Activated CD4-positive, alpha-beta T cell treated with anti-CD3 and anti-CD28 coated beads, Interleukin-2, amount 10 ng/mL, durations not matched to agents 7 days and 5 days (primary cell): ENCODE data around the gene SLC16A10. TPM values are rescaled to one million over a fixed set of nuclear protein-coding genes. Genes with fewer than 3 reads are reported as not detected.
A peak's percentile ranks its signal among the peaks of the same experiment; 100 is the strongest.

Source experiments
- CTCF ChIA-PET: fragments of 350-600 bp; sonication (Branson Sonifier 250); formaldehyde crosslinking; loops from one replicate; lab custom pipeline; 2021; ENCODE audit warnings: antibody characterized with exemption; lab: Charles Lee
- POLR2A ChIA-PET: fragments of 350-600 bp; sonication (Branson Sonifier 250); formaldehyde crosslinking; loops from one replicate; lab custom pipeline; 2021; ENCODE audit warnings: antibody characterized with exemption; lab: Charles Lee
- DNase-seq: peaks from one replicate; pipeline ENCODE4 v3.0.0-alpha.2; 2020
- H3K27ac Mint-ChIP-seq: one replicate; pipeline ENCODE4 v1.8.0; 2021; ENCODE audit warnings: mild to moderate bottlenecking, moderate library complexity, mixed read lengths
- H3K27me3 Mint-ChIP-seq: one replicate; pipeline ENCODE4 v1.8.0; 2021; ENCODE audit warnings: mixed read lengths
- H3K36me3 Mint-ChIP-seq: one replicate; pipeline ENCODE4 v1.8.0; 2021; ENCODE audit warnings: low read depth, mixed read lengths
- H3K4me1 Mint-ChIP-seq: one replicate; pipeline ENCODE4 v1.8.0; 2021; ENCODE audit warnings: mixed read lengths
- H3K4me3 Mint-ChIP-seq: one replicate; pipeline ENCODE4 v1.8.0; 2021; ENCODE audit warnings: mild to moderate bottlenecking, moderate library complexity, mixed read lengths
- H3K9me3 Mint-ChIP-seq: one replicate; pipeline ENCODE4 v1.8.0; 2021; ENCODE audit warnings: mixed read lengths
- total RNA-seq, 2 experiments: library from RNA; stranded (reverse); gene quantifications; one replicate each; pipeline ENCODE4 v1.2.3, GENCODE V29; 2021

SLC16A10 gene
- total RNA-seq, 2 experiments from 2014 or later: 3.2 TPM

DNA sequence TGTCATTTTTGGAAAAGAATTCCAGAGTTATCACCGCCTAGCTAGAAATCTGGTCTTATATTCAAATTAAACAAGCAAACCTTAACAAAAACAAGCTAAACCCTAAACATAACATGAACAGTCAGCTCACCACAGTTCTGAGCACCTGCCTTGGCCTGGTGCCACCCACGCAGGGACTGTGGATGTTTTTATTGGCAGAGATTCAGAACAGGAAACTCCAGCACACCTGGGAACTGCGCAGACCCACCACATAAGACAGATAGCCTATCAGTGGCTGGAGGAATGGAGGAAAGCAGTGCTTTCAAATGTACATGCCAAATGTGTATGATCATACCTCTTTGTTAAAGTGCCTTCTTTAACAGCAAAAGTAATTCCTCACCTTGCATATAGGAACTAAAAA lies 8.9 kb downstream of the SLC16A10 start:
- Mint-ChIP-seq H3K4me1 (peaks cover 7% of the 10 kb centered on the region), H3K27me3 (no peaks in the 10 kb centered on the region), H3K27ac (no peak overlapping the region), H3K36me3 (peaks cover 3% of the 10 kb centered on the region), H3K9me3 (peaks cover 3% of the 10 kb centered on the region), H3K4me3 (no peak overlapping the region)
- CTCF ChIA-PET: no interaction called here
- no peak for DNase-seq
- POLR2A ChIA-PET: no interaction called here

DNA sequence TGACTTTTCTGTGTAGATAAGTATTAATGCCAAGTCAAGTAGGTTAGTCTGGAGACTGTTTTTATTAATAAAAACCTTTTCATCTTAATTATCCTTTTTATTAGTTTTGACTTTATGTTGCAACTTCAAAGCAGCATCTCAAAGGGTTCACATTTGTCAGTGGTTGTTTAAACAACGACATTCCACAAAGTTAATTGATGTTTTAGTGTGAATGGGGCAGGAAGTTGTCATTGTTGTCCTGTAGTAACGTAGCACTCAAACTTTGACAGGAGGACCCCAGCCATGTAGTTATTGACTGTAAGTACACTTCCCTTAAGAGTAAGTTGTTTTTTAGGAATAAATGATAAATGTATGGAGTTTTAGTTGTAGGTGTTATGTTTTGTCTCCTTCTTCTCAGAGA lies 11.3 kb downstream of the SLC16A10 start:
- Mint-ChIP-seq H3K4me1 (peaks cover 7% of the 10 kb centered on the region), H3K4me3 (no peak overlapping the region), H3K36me3 (peaks cover 3% of the 10 kb centered on the region), H3K27me3 (no peaks in the 10 kb centered on the region), H3K9me3 (peaks cover 3% of the 10 kb centered on the region), H3K27ac (no peak overlapping the region)
- ChIA-PET CTCF (no interaction called here), POLR2A (no interaction called here)
- no peak for DNase-seq

DNA sequence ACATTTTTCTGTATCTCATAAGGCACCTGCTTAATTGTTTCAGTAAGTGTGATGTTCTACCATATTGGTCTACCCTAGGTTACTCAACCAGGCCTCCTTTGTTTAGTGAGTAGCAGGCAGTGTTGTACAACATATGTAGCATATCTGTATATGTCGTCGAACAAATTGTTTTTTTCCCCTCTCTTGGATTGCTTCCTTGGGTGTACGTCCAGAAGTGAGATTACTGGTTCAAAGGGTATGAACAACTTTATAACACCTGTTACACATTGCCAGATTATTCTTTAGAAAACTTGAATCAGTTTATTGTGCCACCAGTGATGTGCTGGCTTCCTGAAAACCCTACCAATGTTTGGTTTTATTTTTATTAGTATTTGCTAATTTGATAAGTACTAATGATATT lies 14.7 kb downstream of the SLC16A10 start:
- Mint-ChIP-seq H3K27ac (no peak overlapping the region), H3K9me3 (peaks cover 6% of the 10 kb centered on the region), H3K4me1 (peaks cover 2% of the 10 kb centered on the region), H3K4me3 (no peak overlapping the region), H3K27me3 (no peaks in the 10 kb centered on the region), H3K36me3 (peaks cover 7% of the 10 kb centered on the region)
- DNase-seq: no peak
- ChIA-PET CTCF (no interaction called here), POLR2A (no interaction called here)

DNA sequence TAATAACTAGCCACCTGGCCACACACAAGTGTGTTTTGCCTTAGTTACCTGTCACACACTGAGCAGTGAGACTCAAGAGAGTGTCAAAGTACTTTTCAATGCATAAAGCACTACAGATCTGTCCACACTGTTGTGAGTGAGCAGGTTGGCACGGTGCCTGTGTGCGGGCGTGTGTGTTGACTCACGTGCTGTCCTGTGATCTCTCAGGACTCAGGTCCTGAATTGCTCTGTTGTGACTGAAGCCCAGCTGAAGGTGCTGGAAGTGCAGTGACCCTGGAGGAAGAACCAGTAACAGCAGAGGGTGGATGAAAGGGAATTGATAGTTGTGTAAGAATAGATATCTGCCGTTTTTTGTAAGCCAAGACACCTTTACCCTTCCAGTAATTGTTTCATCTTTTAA lies 18.3 kb downstream of the SLC16A10 start:
- Mint-ChIP-seq H3K4me3 (no peak overlapping the region), H3K27ac (no peak overlapping the region), H3K27me3 (no peaks in the 10 kb centered on the region), H3K36me3 (peaks cover 12% of the 10 kb centered on the region), H3K4me1 (peaks cover 2% of the 10 kb centered on the region), H3K9me3 (peaks cover 15% of the 10 kb centered on the region)
- no peak for DNase-seq
- ChIA-PET POLR2A (no interaction called here), CTCF (no interaction called here)

DNA sequence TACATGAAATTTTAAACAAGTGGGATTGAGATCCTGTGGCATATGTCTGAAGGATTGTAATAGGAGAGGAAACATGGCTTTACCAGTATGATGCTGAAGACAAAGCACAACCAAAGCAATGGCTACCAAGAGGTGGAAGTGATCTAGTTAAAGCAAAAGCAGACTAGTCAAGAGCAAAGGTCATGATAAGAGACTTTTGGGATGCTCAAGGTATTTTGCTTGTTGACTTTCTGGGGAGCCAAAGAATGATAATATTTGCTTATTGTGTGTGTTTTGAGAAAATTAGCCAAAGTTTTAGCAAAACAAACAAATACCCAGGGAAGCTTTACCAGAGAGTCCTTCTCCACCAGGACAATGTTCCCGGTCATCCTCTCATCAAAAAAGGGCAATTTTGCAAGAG lies 20.3 kb downstream of the SLC16A10 start:
- no peaks in the 10 kb centered on the region for H3K27me3 Mint-ChIP-seq
- H3K36me3 Mint-ChIP-seq: peaks cover 12% of the 10 kb centered on the region
- no peak for DNase-seq
- ChIA-PET CTCF (interaction anchor here (0.6 kb wide), 1 partner anchor 192 kb away, joined by 3 read pairs; no protein-coding TSS in a partner anchor), POLR2A (no interaction called here)
- H3K4me1 Mint-ChIP-seq: peaks cover 2% of the 10 kb centered on the region
- no peak overlapping the region for H3K4me3 Mint-ChIP-seq
- peaks cover 15% of the 10 kb centered on the region for H3K9me3 Mint-ChIP-seq
- no peak overlapping the region for H3K27ac Mint-ChIP-seq

DNA sequence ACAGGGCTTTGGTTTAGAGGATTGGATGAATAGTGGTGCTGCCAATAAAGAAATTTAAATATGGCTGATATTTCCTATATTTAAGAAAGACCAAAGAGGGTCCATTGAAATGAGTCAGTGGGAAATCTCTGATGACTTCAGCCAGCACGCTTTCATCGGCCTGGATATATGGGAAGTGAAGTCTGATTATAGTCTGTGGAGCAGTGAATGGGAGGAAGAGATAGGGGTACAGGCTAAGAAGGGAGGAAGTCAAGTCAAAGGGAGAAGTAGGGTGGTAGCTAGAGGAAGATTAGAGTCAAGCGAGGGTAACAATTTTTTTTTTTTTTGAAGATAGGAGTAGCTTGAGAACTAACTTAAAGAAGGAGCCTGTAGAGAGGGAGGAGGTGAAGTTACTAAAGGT lies 22.7 kb downstream of the SLC16A10 start:
- Mint-ChIP-seq H3K4me3 (no peak overlapping the region), H3K36me3 (peaks cover 12% of the 10 kb centered on the region), H3K27me3 (no peaks in the 10 kb centered on the region), H3K4me1 (peaks cover 15% of the 10 kb centered on the region), H3K9me3 (peaks cover 15% of the 10 kb centered on the region), H3K27ac (no peak overlapping the region)
- DNase-seq: no peak
- POLR2A ChIA-PET: interaction anchor here (0.6 kb wide), 1 partner anchor 290 kb away, joined by 4 read pairs; no protein-coding TSS in a partner anchor
- CTCF ChIA-PET: interaction anchor here (1.0 kb wide), 1 partner anchor 149 kb away, joined by 3 read pairs; a partner anchor contains a TSS

DNA sequence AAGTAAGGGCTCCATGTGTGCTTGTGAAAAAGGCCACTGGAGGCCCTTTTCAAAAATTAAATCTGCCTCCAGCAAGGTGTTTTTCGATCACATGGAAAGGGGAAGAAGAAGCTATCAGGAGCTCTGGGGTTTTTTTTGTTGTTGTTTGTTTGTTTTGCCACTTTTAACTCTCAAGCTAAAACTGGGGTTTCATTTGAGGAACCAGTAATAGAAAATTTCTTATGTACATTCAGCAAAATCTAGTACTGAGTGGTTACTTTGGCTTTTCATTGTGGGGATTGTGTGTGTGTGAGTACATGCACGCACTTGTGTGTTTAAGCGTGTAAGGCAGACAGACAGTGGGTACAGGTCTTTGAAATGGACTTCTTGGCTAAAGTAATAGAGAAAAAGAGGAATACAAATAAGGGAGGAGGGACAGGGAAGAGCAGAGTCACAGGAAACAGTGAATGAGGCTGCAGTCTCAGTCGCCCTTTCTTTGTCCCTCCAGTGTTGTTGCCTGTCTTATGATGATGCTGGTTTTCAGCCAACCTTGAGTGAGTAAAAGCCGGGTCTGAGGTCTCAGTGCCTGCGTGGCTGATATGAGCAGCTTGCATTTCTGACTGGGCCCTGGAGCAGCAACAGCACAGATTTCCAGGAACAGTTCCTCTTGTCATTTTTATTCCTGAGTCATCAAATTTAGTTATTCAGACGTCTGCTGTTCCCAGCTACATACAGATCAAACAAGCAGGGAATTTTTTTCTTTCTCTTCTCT lies 26.2 kb downstream of the SLC16A10 start:
- peak overlapping the region; percentile 62 for H3K27ac Mint-ChIP-seq

DNA sequence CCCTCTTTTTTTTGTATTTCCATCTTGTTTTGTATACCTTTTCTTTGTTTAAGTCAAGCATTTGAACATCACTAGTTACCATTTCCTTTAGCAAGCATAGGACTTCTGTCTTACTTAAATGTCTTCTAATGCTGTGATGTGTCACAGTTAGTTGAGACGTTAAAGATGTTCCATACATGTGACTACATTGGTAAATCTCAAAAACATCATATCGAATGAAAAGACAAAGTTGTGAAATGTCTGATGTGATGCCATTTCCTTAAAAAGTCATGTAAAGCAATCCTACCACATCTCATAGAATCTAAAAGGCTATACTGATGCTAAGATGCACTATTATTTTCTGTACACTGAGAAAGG lies 26.8 kb downstream of the SLC16A10 start:
- CTCF ChIA-PET: no interaction called here
- Mint-ChIP-seq H3K9me3 (peaks cover 2% of the 10 kb centered on the region), H3K27ac (peak overlapping the region; percentile 62), H3K4me3 (no peak overlapping the region), H3K4me1 (peaks cover 13% of the 10 kb centered on the region), H3K27me3 (no peaks in the 10 kb centered on the region), H3K36me3 (no peaks in the 10 kb centered on the region)
- DNase-seq: no peak
- POLR2A ChIA-PET: no interaction called here

More for the DNA sequence above, 26.2 kb downstream of the SLC16A10 start:
- Mint-ChIP-seq H3K4me1 (peaks cover 13% of the 10 kb centered on the region), H3K9me3 (peaks cover 2% of the 10 kb centered on the region), H3K36me3 (no peaks in the 10 kb centered on the region), H3K27me3 (no peaks in the 10 kb centered on the region), H3K4me3 (no peak overlapping the region)
- no peak for DNase-seq
- ChIA-PET POLR2A (no interaction called here), CTCF (interaction anchor here (1.5 kb wide), 1 partner anchor 16 kb away, joined by 3 read pairs; no protein-coding TSS in a partner anchor)

DNA sequence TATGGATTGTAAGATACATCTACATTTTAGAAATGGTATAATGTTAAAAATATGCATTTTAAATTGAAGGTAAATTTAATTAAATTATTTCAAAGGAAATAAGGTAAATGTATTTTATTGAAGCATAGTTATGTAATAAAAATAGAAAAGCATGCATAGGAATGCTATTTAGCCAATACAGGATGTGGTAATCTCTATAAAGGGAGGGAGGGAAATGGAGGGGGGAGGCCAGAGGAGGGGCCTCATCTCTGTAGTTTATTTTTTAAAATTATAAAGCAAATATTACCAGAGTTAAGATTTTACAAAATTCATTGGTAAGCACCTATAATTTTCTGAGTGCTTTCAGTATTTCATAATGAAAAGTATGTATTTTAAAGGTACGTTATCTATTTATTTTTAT lies 27.2 kb downstream of the SLC16A10 start:
- H3K27me3 Mint-ChIP-seq: no peaks in the 10 kb centered on the region
- no peaks in the 10 kb centered on the region for H3K9me3 Mint-ChIP-seq
- no peak for DNase-seq
- H3K27ac Mint-ChIP-seq: no peak overlapping the region
- ChIA-PET CTCF (no interaction called here), POLR2A (no interaction called here)
- H3K36me3 Mint-ChIP-seq: no peaks in the 10 kb centered on the region
- no peak overlapping the region for H3K4me3 Mint-ChIP-seq
- H3K4me1 Mint-ChIP-seq: peaks cover 13% of the 10 kb centered on the region

DNA sequence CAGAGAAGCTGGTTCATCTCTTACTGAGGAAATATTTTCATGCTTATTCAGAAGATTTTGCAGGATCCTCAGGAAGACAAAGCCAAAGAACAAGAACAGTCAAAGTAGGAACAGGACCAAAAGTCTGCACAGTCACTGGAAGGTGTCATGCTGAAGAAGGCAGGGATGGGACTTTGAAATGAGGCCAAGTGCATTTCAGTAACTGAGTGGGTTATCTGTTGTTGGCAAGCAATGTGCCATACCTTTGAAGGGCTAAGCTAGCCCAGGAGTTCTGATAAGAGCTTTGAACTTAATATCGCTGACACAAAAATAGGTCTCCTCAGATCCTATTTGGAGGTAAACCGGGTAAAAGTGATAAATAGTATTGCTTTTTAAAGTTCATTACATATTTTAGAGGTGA lies 31.5 kb downstream of the SLC16A10 start:
- H3K4me3 Mint-ChIP-seq: no peak overlapping the region
- ChIA-PET CTCF (interaction anchor here (1.0 kb wide), 1 partner anchor 82 kb away, joined by 3 read pairs; no protein-coding TSS in a partner anchor), POLR2A (no interaction called here)
- DNase-seq: no peak
- H3K9me3 Mint-ChIP-seq: no peaks in the 10 kb centered on the region
- no peaks in the 10 kb centered on the region for H3K27me3 Mint-ChIP-seq
- peaks cover 20% of the 10 kb centered on the region for H3K4me1 Mint-ChIP-seq
- no peaks in the 10 kb centered on the region for H3K36me3 Mint-ChIP-seq
- H3K27ac Mint-ChIP-seq: no peak overlapping the region

DNA sequence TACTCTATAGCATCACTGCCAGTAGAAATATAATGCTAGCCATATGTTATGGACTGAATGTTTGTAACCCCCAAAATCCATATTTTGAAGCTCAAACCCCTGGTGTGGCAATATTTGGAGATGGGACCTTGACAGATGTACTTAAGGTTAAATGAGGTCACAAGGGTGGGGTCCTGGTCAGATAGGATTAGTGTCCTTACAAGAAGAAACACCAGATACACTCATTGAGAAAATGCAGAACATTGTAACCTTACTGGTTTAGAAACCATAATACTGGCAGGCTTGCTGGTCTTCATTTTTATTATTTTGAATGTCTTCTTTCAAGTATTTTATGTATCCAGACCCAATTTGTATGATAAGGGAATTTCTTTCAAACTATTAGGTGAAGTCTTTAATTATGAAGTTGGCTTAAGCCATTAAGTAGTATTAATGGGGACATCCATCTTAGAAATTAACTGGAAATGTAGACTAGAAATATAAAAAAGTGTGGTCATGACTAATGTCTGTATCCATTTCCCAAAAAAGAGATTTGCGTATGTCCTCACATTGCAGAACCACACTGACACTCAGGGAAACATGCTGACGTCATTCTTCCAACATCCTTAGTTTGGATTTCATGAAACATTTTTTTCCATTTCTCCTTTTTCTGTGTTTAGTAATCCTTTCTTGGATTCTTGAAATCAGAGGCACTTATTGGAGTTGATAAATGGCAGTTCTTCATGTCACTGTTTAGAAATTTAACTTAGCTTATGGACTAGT lies 32.4 kb downstream of the SLC16A10 start:
- H3K27ac Mint-ChIP-seq: no peak overlapping the region
- no peaks in the 10 kb centered on the region for H3K9me3 Mint-ChIP-seq
- H3K27me3 Mint-ChIP-seq: no peaks in the 10 kb centered on the region
- no peak overlapping the region for H3K4me3 Mint-ChIP-seq
- H3K36me3 Mint-ChIP-seq: no peaks in the 10 kb centered on the region
- peaks cover 15% of the 10 kb centered on the region for H3K4me1 Mint-ChIP-seq
- CTCF ChIA-PET: interaction anchor here (1.0 kb wide), 1 partner anchor 81 kb away, joined by 3 read pairs; no protein-coding TSS in a partner anchor
- POLR2A ChIA-PET: no interaction called here
- DNase-seq: no peak

DNA sequence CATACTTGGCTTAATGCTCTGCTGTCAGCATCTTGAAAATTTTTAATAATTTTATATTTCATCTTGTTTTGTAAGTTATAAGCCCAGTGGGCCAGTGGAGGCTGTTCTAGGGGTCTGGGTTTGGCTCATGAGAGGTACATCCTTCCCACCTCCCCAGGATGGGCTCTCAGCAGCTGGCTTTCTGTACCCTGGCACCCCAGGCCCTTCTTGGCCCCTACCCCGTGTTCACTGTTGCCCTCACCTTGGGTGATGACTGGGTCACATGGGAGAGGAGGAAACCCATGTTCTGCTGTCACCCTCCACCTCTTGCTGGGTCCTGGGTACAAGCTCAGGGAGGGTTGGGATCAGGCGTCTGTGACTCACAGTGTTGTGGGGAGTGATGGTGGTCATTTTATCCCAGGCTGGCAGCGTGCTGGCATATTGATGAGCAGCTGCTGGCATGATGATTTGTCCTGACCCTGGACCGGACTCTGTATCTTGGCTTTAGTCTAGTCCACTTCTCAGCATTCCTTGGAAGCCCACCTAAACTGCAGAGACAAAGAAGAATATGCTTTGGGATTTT lies 34.6 kb downstream of the SLC16A10 start:
- no peak for DNase-seq
- no peaks in the 10 kb centered on the region for H3K27me3 Mint-ChIP-seq
- H3K4me3 Mint-ChIP-seq: no peak overlapping the region
- ChIA-PET CTCF (no interaction called here), POLR2A (interaction anchor here (0.6 kb wide), 1 partner anchor 107 kb away, joined by 3 read pairs; no protein-coding TSS in a partner anchor)
- H3K4me1 Mint-ChIP-seq: peaks cover 15% of the 10 kb centered on the region
- no peaks in the 10 kb centered on the region for H3K36me3 Mint-ChIP-seq
- H3K27ac Mint-ChIP-seq: no peak overlapping the region
- no peaks in the 10 kb centered on the region for H3K9me3 Mint-ChIP-seq
